Keratinocyte (primary cell): Measurements from ENCODE around the gene MPO.

Source experiments
- CTCF ChIP-seq, 3 experiments: IDR thresholded peaks in 1 of 3; conservative IDR thresholded peaks in 1 of 3; optimal IDR thresholded peaks in 1 of 3; 2 replicates in 2 of 3; 3 replicates in 1 of 3; pipeline versions ENCODE3 to v1.5.1; 2011; ENCODE audit warnings: low read length in 3 of 3, mild to moderate bottlenecking in 3 of 3, moderate library complexity in 2 of 3, control low read depth in 1 of 3, inconsistent platforms in 1 of 3; ENCODE audit not compliant: insufficient read depth in 2 of 3; ENCODE audit errors: extremely low read depth in 1 of 3
- EZH2 ChIP-seq: IDR thresholded peaks from one replicate; pipeline ENCODE4 v1.6.1; 2012; ENCODE audit warnings: inconsistent platforms, mild to moderate bottlenecking, low read length, moderate library complexity

GRCh38 chr17:58246781-58247180 is 34.0 kb downstream of the MPO start:
- no peak for TF ChIP-seq CTCF (optimal IDR thresholded peaks at IDR 0.05 in 1 of 3, IDR thresholded peaks at IDR 0.05 in 1 of 3, conservative IDR thresholded peaks at IDR 0.05 in 1 of 3; ENCODE audit: extremely low read depth in 1 of 3, insufficient read depth in 2 of 3, low read length in 3 of 3)
- no peak for TF ChIP-seq EZH2
